Uterus (tissue), 2 donors: ENCODE results near the gene PAWR.

Experiments used
- CTCF ChIP-seq, 4 experiments: fragments of 200-600 bp in 2 of 4; fragments of 450-650 bp in 2 of 4; sonication (generic) in 2 of 4; IDR thresholded peaks; one replicate each; pipeline ENCODE4 v1.5.1; 2016 to 2019; ENCODE audit warnings: antibody characterized with exemption in 4 of 4, mild to moderate bottlenecking in 2 of 4, moderate library complexity in 1 of 4
- POLR2A ChIP-seq, 2 donors: fragments of 450-650 bp; IDR thresholded peaks; one replicate each; pipeline ENCODE4 v1.6.1; 2016; ENCODE audit warnings: antibody characterized with exemption in 2 of 2, mild to moderate bottlenecking in 1 of 2, moderate library complexity in 1 of 2

GRCh38 chr12:79629561-79629960 is 61.2 kb downstream of the PAWR start:
- TF ChIP-seq CTCF (IDR thresholded peaks at IDR 0.05) (no peak), POLR2A (IDR thresholded peaks at IDR 0.05) (no peak)
